GM21367 (cell line): ENCODE measurements around the gene ZFAND3.

Experiments used
- ATAC-seq: cut with Tn5 transposase; IDR thresholded peaks from one replicate; pipeline ENCODE4 v1.9.1; 2021; ENCODE audit not compliant: unreplicated experiment

Gene ZFAND3, protein sequence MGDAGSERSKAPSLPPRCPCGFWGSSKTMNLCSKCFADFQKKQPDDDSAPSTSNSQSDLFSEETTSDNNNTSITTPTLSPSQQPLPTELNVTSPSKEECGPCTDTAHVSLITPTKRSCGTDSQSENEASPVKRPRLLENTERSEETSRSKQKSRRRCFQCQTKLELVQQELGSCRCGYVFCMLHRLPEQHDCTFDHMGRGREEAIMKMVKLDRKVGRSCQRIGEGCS

DNA sequence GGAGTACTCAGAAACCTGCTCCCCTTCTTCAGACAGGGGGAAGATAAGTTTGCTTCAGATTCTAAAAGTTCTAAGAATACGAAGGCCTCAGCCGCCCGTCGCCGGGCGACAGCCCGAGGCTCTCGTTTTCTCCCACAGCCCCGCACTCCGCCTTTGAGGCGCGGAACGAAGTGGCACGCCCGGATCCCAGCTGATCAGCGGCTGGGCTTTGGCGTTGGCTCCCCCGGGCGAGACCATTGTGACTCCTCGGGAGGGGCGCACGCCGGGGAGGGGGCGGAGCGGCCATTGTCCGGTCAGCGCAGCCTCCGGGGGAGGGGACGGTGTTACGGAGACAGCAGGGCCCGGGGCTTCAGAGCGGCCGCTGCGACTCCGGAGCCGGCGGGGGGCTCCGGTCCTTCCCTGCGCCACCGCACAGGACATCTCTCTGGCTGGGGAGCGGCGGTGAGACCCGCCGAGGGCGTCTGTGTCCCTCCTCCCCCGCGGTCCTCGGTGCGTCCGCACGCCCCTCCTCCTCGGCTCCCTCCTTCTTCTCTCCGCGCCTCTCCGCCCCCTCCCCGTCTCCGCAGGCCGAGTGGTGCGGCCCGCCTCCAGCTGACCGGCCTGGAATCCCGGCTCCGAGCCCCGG is at the start of gene ZFAND3:
TSS of gene ZFAND3 (plus strand) at position 551 of the 625 bp plus-strand sequence. CDS start 219 bp downstream, outside the sequence.
- ATAC-seq: peak; percentile 66

DNA sequence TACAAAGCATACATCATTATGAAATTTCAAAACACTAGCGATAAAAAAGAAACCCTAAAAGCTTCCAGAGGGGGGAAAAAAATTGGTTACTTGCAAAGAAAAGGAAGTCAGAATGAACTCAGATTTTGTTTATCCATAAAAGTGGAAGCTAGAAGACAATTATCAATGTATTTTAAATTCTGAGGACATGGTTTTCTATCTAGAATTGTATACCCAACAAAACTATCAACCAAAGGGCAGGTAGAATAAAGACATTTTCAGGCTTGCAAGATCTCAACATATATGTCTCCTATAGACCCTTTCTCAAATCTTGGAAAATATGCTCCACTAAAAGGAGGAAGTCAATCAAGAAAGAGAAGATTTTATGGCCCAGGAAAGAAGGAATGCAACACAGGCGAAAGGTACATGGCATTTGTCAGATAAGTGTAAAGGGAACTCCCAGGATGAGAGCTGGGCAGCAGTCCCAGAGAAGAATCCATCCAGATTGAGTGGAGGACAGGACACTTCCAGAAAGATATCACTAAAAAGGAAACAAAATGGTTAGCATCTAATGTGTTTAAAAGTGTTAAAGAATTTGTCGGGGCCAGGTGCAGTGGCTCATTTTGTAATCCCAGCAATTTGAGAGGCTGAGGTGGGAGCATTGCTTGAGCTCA is 45.4 kb upstream of the ZFAND3 start:
- ATAC-seq: no peak

DNA sequence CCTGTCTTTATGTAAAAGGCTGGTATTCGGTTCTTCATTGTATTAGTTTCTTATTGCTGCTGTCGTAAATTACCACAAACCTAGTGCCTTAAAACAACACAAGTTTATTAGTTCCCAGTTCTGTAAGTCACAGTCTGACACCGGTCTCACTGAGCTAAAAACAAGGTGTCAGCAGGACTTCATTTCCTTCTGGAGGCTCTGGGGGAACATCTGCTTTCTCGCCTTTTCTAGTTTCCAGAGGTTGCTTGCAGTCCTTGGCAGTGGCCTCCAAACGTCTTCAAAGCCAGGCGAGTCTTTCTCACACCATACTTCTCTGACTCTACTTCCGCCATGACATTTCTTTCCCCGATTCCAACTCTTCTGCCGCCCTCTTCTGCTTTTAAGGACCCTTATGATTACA is 43.0 kb upstream of the ZFAND3 start:
- no peak for ATAC-seq

DNA sequence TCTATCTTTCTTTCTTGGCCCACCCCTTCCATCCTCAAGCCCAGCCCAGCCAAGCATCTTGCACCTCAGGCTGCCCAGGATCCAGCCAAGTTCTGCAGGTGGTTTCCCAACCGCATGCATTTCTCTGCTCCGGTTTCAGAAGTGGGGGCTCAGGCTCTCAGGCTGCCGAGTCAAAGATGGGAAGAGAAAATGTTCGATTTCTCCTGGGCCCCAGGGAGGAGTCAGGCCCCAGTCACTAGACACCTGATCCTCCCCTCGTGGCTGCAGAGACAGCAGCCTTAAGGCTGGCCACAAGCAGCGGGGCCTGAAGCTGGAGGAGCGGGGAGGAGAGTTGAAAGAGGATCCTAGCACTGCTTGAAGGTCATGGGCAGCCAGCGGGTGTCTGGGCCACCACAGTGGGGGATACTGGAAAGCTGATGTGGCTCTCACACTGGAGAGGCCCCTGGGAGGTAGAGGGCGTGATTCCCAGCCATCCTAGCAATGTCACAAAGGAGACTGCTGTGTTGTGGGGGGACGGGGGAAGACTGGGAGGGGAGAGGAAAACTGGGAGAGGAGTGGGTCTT is 42.2 kb upstream of the ZFAND3 start:
- no peak for ATAC-seq

DNA sequence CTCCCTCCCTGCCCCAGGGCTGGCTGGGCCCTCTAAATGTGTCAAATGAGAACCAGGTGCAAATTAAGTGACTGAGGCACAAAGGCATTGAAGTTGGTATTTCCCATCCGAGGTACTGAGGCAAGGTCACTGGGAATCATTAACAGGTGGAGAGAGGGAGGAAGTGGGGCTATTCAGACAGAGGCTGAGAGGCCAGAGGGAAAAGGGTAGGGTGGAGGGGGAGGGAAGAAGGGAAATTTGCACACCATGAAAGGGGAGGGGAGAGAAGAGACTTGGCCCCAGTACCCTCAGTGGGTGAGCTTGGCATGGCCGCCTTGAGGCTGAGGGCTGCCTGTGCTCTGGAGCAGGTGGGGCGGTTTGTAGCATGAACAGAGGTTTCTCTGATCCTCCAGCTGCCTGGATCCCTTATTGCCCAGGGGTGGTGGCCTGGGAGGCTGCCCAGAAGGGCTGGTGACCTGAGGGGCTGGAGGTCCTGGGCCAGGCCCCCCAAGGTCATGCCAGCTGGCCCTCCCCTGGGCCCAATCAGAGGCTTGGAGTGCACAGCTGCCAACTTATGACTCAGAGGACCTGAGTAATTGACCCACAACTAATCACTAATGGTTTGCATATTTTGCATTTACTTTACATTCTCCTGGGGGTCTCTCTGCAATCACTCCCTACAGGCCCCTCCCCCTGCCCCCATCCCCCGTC is 40.3 kb upstream of the ZFAND3 start:
- ATAC-seq: no peak

DNA sequence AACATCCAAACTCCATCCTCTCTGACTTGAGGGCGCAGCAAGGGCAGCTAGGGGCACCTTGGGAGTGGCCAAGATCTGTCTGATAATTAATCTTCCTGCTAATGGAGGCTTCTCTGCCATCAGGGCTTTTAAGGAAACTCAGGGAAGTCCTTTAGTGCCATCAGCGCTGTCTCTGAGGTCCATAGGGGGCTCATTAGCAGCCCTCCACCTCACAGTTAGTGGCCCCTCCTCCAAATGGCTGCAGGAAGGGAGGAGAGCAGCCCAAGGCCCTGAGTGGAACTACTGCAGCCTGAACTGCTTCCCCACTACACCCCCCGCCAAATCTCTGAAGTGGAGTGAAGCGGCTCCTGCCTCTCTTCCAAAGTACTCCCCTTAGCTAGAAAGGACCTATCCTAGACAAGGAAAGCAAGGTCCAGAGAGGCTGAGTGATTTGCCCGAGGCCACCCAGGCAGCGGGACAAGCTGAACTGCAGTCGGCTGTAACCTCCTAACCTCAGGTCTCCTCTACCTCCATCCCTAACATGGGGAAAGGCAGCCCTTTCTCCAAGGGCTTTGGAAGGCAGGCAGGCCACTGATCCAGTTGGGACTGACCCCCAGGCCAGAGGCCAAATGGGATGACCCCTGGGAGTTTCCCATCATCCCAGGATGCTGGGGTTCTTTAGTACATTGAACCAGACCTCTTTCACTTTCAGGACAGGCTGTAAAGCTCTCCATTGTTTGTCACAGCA is 39.5 kb upstream of the ZFAND3 start:
- ATAC-seq: no peak

DNA sequence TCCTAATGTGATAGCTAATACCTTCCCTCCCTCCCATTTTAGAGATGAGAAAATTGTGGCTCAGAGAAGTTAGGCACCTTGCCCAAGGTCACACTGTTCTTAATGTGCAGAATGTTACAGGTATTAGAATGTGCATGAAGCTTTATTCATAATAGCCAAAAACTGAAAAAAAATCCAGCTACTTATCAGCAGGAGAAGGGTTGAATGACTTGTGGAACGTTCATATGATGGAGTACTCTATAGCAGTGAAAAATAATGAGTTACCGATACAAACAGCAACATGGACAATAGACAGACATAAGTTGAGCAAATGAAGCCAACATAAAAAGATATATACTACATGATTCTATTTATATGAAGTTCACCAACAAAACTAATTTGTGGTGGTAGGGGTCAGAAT is 37.7 kb upstream of the ZFAND3 start:
- no peak for ATAC-seq

DNA sequence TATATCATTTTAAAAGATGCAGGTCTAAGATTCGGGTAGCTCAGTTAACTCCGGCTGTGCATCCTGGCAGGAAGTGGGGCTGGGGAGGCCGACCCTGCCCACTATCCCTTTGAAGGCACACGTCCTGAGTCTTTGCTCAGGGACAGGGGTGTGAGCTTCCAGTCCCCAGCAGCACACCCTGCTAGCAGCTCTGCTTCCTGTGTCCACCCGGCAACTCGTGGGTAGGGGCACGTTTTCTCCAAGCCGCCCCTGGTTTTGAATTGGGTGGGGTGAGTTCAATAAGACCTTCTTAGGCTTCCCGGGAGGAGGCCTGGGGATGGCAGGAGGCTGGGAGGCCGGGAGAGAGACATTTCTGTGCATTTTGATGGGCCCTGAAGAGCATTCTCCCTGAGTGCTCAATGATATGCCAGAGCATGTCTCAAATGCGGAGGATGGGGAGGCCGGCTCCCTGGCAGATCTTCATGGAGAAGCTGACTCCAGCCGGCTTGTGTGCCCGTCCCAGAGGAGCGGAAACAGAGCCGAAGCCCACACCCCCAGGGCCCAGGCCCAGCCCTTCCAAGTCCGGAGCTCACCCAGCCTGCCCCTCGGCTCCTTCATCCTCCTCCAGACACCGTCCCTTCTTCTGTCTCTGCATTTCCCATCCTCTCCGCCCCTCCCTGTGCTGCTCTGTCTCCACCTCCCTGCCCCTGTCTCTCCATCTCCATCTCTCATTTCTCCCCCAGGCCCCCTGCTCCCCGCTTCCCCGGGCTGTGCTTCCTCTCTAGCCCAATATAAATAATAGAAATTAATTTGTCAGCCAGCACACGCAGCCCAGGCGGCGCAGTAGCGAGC is 36.3 kb upstream of the ZFAND3 start:
- ATAC-seq: no peak

DNA sequence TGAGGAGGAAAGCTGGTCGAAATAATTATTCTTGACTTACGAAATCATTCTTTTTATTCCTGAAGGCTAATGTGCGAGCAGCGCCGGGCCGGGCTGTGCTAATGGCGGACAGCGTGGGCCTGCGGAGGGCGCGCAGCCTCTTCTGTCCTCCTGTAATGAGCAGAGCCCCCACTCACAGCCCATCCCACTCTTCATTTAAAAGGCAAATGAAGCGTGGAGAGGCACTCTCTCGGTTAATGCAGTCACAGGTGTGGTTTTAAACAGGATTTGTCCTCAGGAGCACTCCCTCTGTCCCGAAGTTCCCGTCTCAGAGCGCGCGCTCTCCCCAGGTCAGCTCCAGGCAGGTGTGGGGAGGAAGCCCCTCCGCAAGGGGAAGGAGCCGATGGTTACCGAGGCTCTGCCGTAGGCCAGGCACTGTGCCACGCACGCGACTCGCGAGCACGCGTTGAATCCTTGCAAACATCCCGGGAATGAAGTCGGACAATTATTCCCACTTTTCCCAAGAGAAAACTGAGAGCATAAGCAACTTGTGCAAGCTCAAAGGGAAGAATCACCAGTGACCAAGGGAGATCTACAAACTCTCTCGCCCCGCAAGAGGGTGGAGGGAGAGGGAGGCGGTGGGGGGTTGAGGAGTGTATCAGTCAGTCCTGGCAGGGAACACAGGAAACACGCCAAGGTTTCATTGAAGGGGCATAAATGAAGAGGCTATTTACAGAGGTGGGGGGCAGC is 35.5 kb upstream of the ZFAND3 start:
- no peak for ATAC-seq

DNA sequence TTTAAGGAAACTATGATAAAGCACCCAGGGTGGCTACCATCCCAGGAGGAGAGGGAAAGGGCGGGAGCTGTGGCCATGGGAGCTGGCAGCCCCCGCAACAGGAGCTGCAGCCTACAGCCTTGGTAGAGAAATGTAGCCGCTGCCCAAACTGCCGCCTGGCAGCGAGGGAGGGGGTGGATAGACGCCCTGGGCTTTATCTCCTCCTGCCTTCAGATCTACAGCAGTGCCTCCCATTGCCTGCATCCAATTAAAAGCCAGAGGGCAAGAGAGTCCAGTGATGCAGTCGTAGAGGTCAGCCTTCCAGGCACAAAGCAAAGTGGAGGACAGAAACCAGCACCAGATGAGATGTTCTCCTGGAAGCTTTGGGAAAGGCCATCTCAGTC is 35.0 kb upstream of the ZFAND3 start:
- ATAC-seq: no peak

DNA sequence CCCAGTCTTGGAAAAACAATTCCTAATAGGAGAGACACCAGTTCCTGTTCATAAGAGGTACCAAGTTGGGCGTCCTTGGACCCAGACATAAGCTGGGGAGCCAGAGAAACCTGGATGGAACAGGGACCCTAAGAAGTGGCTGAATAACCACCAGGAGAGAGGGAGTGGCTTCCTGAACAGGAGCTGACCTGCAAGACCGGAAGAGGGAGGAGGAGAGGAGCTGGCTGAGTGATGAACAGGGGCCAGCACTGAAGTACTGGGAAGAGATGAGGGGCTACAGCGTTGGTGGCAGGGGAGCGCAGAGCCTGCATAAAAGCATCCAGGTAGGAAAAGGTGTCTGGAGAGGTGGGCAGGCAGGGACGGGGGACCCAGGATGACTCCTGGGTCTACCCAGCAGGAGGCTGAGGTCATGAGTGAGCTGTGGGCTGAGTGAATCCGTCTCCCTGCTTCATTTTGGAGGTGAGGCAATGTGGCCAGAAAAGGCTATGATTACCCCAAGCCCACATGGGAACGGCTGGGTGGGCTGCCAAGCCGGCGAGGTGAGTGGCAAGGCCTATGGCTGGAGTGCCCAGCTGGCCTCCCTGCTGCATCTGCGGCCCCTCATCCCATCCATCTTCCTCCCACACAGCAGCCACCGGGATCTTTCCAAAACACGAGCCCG is 34.4 kb upstream of the ZFAND3 start:
- no peak for ATAC-seq

DNA sequence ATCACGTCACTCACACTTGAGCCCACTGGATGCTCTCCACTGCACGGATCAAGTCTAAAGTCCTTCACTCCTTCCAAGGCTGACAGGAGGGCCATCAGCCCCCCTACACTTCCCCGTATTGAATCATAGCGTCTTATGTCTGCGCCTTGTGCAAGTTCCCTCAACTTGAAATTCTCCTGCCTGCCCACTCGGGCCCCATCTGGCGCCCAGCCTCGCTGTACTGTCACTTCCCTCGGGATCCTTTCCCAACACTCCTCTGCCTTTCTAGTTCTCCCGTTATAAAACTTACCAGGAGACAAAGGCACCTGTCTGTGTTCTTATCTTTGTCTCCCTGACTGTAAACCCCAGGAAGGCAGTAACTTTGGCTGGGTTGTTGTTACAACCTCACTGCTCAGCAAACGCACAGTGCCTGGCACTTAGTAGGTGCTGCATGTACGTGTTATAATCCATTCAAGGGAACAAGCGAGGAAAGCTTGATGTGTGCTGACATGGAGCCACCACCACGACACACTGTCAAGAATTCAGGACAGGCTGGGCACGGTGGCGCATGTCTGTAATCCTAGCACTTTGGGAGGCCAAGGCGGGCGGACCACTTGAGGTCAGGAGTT is 33.8 kb upstream of the ZFAND3 start:
- no peak for ATAC-seq

DNA sequence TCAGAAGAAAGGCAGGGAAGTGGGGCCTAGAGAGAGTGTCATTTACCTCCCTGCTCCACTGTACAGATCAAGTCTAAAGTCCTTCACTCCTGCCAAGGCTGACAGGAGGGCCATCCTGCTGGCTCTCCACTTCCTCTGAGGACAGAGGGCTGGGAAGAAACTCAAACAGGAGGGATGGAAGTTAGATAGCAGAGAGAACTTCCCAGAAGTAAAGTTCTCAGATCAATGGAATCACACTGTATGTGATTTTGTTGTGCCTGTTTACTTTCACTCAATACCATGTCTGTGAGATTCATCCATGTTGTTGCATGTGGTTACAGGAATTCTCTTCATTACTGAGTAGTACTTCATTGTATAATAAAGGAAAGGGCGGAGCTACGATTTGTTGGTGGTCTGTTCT is 32.3 kb upstream of the ZFAND3 start:
- no peak for ATAC-seq

DNA sequence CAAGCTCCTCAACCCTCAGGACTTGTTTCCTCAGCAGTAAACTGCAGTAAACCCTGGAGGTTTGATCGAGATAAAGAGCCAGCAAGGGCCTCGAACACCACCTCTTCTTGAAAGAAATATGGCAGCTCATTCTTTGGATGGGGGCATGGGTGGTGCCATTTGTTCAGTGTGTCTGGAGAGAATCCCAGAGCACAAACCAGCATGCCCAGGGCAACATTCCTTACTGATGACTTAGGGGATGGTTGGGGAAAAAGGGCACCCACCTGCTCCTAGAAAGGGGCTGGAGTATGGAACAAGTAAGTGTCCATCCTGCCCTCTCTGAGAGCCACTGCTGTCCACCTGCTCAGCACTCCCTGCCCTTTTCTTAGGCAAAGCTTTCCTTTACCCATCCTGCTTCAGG is 31.3 kb upstream of the ZFAND3 start:
- ATAC-seq: no peak

DNA sequence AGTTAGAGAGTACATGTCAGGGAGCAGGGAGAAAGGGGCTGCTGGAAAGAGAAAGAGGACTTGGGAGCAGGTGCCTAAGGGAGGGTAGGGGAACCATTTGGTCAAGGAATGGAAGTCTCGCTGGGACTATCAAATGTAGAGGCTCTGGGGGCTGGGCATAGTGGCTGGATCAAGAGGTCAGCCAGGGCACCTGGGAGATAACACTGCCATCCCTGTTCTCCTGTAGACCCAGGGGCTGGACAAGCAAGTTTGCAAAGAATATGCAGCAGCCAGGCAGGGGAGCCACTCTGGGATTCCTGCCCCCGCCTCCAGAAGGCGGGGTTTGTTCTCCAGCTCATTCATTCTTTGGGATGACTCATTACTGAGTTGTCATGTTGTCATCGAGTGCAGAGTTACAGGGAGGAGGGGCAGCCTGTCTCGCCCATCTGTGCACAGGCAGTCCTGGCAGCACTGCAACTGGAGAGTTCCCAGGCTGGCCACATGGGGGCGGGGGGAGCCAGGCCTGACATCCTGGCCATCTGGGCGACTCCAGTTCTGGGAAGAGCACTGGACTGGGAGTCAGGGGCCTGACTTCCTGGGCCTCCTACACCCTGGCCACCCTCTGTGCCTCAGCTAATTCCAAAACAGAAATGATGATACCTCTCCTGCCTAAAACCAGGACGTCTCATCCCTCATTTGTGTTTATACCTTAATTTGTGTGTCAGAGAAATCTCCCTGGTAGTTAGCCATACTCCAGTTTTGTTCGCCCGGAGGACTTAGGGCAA is 28.2 kb upstream of the ZFAND3 start:
- peak; percentile 86 for ATAC-seq

DNA sequence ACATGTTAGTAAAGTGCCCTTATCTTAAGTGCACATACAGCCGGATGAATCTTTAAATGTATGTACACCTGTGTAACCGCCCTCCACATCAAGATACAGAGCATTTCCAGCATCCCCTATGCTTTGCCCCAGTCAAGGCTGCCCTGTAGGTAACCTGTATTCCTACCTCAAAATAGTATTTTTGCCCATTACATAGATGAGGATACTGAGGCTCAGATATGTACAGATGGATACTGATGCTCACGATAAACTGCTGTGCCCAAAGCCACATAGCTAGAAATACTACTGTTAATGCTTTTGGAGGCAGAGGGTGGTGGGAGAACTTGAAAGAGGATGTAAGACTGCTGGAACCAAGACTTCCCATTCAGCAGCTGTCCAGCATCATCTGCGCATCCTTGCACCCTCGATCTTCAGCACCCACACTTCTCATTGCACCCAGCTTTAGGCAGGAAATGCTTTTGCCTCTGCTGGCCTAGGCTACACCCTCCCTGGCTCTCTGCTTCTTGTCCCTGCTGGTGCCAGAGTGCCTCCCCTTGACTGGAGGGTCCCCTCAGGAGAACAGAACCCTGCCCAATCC is 27.0 kb upstream of the ZFAND3 start:
- no peak for ATAC-seq

DNA sequence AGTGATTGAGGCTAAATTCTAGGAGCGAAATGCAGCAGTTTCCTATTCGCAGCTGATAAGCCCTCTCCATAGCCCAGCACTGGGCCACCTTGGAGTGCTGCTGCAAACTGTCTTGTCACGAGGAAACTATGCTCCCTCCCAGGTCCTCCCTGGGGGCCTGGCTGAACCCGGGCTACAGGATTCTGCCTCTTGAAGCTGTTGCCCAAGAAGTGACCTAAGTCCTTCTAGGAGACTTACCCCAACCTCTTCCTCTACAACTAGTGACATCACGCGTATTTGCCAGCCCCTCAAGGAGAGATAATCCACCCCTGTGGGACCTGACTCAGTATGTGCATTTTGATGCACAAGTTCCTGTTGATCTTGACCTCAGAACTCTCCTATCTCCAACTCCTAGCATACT is 26.5 kb upstream of the ZFAND3 start:
- no peak for ATAC-seq
